Brain microvascular endothelial cell (primary cell): ENCODE results near the gene SLC8A1.

ENCODE experiments used
- DNase-seq: peaks from one replicate; pipeline ENCODE4 v3.0.0-alpha.2; 2020
- H3K27ac ChIP-seq: fragments of 250-450 bp; sonication (Bioruptor Pico); 2 replicates; pipeline ENCODE4 v1.5.1; 2020; ENCODE audit warnings: mild to moderate bottlenecking, moderate library complexity
- H3K27me3 ChIP-seq: fragments of 250-450 bp; sonication (Bioruptor Pico); replicated peaks from 2 replicates; pipeline ENCODE4 v1.5.1; 2020; ENCODE audit warnings: mild to moderate bottlenecking
- H3K36me3 ChIP-seq: fragments of 250-450 bp; sonication (Bioruptor Pico); replicated peaks from 2 replicates; pipeline ENCODE4 v1.5.1; 2020; ENCODE audit warnings: mild to moderate bottlenecking
- H3K4me3 ChIP-seq: 2 replicates; pipeline ENCODE4 v1.5.1; 2011; ENCODE audit warnings: low read depth, mild to moderate bottlenecking, control low read depth, low read length, moderate library complexity
- CTCF ChIP-seq: IDR thresholded peaks from 2 replicates; pipeline ENCODE4 v1.5.1; 2011; ENCODE audit warnings: low read depth, mild to moderate bottlenecking, moderate library complexity, low read length, control low read depth, inconsistent platforms; ENCODE audit errors: missing control alignments
- in situ Hi-C: cut with HindIII; loops from 2 replicates; pipeline ENCODE4 v1.10.0; 2017; ENCODE audit warnings: low sequenced_read_pairs, low pct_ligation_motif_present

Gene SLC8A1

GRCh38 chr2:40127146-40127545 lies 324.7 kb downstream of the SLC8A1 start:
- TF ChIP-seq CTCF = no peak
- DNase-seq = no peak
- Histone ChIP-seq H3K36me3 (no peaks in the 10 kb centered on the region), H3K4me3 (no peak overlapping the region), H3K27ac (peak overlapping the region; percentile 80), H3K27me3 (no peaks in the 10 kb centered on the region)
- in situ Hi-C loops = no loop called here

- in situ Hi-C loops = no loop called here
- no peaks in the 10 kb centered on the region for H3K36me3 ChIP-seq
- H3K4me3 ChIP-seq = no peak overlapping the region
- H3K27ac ChIP-seq = peak overlapping the region; percentile 21
- no peaks in the 10 kb centered on the region for H3K27me3 ChIP-seq
- DNase-seq = no peak
- TF ChIP-seq CTCF = no peak
Measured at GRCh38 chr2:40126006-40126405, 325.9 kb downstream of the SLC8A1 start.

- Histone ChIP-seq H3K27ac (no peak overlapping the region), H3K27me3 (no peaks in the 10 kb centered on the region), H3K4me3 (no peak overlapping the region), H3K36me3 (no peaks in the 10 kb centered on the region)
- no peak for DNase-seq
- in situ Hi-C loops = no loop called here
- no peak for TF ChIP-seq CTCF
Measured at GRCh38 chr2:40123746-40124145, 328.1 kb downstream of the SLC8A1 start.

- no peak for TF ChIP-seq CTCF
- no peak overlapping the region for H3K4me3 ChIP-seq
- in situ Hi-C loops = no loop called here
- H3K27me3 ChIP-seq = no peaks in the 10 kb centered on the region
- H3K27ac ChIP-seq = no peak overlapping the region
- no peak for DNase-seq
- no peaks in the 10 kb centered on the region for H3K36me3 ChIP-seq
Measured at GRCh38 chr2:40123326-40123725, 328.6 kb downstream of the SLC8A1 start.

GRCh38 chr2:40120957-40121356 lies 330.9 kb downstream of the SLC8A1 start:
- no peak for TF ChIP-seq CTCF
- H3K27ac ChIP-seq = no peak overlapping the region
- H3K27me3 ChIP-seq = no peaks in the 10 kb centered on the region
- in situ Hi-C loops = no loop called here
- no peaks in the 10 kb centered on the region for H3K36me3 ChIP-seq
- H3K4me3 ChIP-seq = no peak overlapping the region
- no peak for DNase-seq

GRCh38 chr2:40120026-40120425 lies 331.9 kb downstream of the SLC8A1 start:
- Histone ChIP-seq H3K4me3 (no peak overlapping the region), H3K36me3 (no peaks in the 10 kb centered on the region), H3K27me3 (no peaks in the 10 kb centered on the region), H3K27ac (no peak overlapping the region)
- no peak for DNase-seq
- no peak for TF ChIP-seq CTCF
- in situ Hi-C loops = no loop called here
